Stimulated activated CD8-positive, alpha-beta memory T cell treated with anti-CD3 and anti-CD28 coated beads, Interleukin-12 subunit alpha, Interleukin-12 subunit beta, amount 100 ng/mL, for 24 hours (primary cell): ENCODE data around the gene CETN3.

Experiments
- DNase-seq: peaks from one replicate; pipeline ENCODE4 v3.0.0-alpha.2; 2020; ENCODE audit errors: extremely low read depth

The CETN3 gene

DNA sequence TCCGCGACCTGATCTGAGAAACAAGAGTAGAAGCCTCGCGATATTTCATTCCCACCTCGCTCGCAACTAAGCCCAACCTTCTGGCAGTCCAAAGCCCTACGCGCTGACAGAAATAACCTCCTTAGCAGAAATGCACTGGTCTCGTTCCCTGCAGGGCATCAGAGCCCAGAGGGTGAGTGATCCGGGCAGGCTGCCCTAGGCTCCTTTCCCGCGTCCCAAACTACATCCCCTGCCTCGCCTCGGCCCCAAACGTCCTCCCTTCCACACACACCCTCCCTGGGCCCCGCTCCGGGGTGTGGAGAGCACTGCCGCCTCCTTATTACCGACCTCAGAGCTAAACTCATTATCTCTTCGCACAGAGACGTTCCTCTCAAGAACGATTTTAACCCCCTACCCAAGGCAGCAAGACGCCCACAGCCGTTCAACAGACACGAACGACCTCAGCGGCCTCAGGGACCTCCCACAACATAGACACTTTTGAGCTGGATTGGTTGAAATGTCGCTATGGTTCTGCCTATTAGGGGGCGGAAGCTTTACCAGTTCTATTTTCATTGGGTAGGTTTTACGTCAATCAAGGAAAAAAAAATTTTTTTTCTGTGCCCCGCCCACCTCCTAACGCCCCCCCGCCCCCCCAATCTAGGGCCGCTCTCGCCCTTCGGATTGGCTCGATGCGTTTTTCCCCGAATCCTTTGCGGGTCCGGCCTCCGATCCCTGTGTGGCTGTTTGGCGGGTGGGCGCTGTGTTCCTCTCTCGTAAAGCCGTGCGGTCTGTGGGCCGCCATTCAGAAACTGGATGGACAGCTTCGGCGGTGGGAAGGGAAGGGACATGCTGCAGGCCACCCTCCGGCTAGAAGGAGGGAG is at the start of gene CETN3:
Gene CETN3, minus strand, starts transcription at position 439 of the 860 bp plus-strand sequence. Its CDS starts 95 bp downstream, at position 344.
- DNase-seq: peak; percentile 75

GRCh38 chr5:90446961-90447360 is 37.4 kb upstream of the CETN3 start:
- DNase-seq: no peak

DNA sequence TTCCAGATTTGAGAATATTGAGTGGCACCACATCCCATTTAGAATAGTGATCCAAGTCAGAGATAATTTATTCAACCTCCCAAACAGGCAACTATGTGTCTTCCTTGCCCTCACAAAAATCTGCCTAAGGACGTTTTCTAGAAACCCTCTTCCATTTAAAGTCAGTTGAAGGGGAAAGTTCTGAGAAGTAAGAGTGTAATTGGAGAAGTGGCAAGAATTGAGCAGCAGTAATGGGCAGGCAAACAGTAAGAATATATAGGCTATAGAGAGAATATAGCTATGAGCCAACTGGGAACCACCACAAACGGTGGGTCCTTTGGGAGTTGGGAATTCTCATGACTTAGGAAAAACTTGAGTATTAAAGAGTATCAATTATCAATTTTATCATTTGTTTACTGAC is 31.1 kb upstream of the CETN3 start:
- no peak for DNase-seq

DNA sequence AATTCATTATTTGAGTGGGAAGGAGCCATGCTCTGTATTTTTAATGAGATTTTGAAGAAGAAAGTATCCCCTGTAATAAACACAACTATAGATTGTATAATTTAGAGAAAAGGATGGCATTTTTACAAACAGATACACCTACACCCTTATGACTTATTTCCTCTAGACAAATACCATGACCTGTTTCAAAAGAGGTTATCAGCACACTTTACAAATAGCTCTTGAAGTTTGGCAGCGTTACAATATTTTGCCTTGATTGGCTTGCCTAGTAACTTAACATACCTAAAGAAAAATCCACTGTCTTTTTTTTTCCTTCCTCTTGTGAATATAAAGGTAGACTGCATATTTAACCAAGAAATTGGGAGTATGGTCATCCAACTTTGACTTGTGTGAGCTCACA is 28.5 kb upstream of the CETN3 start:
- no peak for DNase-seq

- no peak for DNase-seq
Measured at GRCh38 chr5:90437663-90438062, 28.1 kb upstream of the CETN3 start.

- no peak for DNase-seq
Measured at GRCh38 chr5:90434116-90434714, 24.7 kb upstream of the CETN3 start.

GRCh38 chr5:90424245-90424644 is 14.7 kb upstream of the CETN3 start:
- DNase-seq: no peak

DNA sequence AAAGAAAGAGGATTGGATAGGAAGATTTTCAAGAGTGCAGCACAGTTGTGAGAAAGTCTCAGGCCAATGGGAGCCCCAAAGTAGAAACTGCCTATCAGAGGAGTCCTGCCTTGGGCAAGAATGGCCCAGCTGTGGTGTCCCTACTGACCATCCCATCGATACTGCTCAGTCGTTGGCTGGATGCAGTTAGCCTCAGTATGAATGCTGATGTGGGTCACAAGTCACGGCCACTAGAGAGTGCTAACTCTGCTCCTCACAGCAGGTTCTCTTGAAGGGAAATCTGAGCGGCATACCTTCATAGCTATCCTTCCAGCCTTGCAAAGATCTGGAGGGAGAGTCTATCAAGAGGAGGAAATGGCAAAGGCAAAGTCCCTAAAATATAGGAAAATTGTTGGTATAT is 11.6 kb upstream of the CETN3 start:
- DNase-seq: no peak

GRCh38 chr5:90418214-90418613 is 8.7 kb upstream of the CETN3 start:
- DNase-seq: no peak

DNA sequence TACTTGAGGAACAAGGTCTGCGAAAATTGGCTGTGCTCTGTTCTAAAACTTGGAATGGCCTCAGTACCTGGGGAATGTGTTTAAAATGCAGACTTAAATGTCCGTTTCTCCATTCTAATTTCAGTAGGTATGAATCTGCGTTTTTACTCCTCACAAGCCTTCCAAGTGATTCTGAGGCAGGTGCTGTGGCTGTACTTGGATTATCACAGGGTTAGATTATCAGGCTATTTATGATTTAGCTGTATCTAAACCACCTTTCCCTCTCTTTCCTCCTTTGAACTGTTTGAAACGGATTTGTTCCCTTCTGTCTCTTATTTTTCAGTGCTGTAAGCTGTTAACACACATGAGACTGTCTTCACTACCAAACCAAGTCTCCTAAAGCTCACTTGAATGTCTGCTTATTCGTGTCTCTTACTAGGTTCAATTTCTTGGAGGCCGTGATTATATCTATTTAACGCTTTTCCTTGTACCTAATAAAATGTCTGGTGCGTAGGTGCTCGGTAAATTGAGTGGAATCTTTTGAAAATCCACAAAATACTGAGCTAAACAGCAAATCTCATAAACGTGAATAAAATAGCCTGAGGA is 714 bp upstream of the CETN3 start:
- no peak for DNase-seq

DNA sequence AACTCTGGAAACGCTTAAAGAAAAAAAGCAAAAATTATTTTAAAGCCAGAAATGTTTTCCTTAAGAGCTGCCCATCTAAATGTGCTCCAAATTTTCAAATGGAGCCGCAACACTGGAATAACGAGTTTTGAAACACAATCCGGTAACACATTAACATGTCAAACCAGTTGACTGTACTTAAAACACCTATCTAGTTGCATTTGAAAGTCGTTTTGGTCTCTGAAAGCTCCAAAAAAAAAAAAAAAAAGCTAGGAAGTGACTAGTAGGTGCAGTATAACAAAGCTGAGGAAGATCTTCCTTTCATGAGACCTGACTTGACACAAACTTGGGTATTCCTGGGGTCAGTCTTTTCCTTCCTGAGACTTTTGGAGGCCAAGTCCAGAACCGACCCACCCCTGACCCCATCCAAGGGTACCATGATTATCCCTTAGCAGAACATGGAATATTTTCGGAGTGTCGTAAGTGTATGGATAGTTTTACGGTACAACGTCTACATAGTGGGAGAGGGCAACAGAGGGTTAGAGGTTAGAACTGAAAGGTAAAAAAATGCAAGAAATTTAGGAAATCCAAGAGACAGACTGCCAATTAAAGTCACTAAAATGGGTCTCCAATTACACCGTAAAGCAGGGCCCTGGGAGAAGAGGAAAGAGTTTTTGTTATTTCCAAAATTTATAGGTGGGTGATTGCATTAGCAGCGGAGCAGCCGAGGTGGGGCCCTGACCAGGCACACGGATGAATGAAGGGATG is 812 bp downstream of the CETN3 start:
- no peak for DNase-seq

DNA sequence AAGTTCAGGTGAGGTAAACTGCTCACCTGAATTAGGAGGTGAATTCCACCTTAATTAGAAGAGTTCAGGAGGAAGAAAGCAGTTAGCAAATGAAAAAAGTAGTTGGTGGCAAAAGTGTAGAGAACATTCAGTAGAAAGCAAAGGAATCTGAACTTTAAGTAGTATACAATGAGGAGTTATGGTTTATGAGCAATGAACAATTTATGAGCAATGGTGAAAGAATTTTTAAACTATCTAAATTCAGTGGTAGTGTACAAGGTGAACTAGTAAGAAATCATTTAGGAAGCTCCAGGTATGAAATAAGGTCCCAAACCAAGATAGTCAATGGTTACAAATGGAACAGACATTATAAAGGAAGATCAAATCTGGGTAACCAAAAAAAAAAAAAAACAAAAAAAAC is 3.1 kb downstream of the CETN3 start:
- no peak for DNase-seq

DNA sequence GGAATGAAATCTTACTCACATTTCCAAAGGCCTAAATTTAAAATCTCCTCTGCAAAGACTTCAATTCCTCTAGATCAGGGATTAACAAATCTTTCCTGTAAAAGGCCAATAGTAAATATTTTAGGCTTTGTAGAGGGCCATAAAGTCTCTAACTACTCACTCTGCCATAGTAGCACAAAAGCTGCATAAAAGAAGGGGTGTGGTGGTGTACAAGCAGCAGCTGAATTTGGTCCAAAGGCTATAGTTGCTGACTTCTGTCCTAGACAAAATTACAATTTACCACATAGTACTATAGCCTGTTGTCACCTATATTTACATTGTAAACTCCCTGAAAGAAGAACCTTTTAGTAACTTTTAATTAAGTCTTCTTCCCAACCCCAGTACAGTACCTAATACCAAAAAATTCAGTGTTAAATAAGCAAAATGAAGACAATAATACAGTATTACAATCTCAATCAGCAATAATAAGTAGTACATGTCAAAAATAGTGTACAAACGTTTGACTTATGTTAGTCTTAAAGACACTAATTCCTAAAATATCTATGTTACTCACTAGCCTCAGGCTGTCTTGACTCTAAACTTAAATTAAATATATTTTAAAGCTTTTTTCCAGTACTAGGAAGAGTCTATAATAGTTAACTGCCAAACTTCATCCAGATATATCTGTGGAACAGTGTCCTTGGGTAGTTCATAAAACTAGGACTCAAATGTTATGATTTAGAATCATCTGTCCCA is 6.9 kb downstream of the CETN3 start:
- DNase-seq: no peak

DNA sequence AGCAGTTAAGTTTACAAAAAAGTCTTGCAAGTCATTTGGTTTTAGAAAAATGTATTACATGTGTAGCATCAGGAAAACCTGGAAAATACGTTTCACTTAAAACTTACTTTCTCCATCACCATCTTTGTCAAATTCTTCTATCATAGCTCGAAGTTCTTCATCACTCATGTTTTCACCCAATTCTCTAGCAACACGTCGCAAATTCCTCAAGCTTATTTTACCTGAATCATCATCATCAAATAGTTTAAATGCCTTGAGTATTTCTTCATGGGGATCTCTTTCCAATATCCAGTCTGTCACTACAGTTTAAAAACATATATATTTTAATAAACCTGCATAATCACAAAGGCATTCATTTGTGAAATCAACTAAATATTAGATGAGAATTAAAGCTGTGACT is 10.3 kb downstream of the CETN3 start:
- DNase-seq: no peak

GRCh38 chr5:90398726-90399125 is 10.8 kb downstream of the CETN3 start:
- DNase-seq: no peak

DNA sequence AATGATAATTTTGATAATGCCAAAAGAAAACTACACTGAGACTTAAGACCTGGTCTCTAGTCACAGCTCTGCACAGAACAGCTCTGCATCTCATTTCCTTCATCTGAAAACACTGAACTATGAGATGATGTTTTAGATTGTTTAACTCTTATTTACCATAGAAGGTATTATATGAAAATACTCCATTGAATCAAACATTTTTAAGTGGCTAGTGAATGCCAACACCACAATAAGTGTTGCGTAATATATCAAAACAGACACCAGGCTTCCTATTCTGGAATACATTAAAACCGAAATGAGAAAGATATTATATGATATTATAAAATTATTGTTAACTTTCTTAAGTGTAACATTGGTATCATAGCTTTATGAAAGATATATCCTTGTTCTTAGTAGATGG is 14.6 kb downstream of the CETN3 start:
- no peak for DNase-seq

- no peak for DNase-seq
Measured at GRCh38 chr5:90390928-90391327, 18.6 kb downstream of the CETN3 start.

GRCh38 chr5:90390326-90390725 is 19.2 kb downstream of the CETN3 start:
- DNase-seq: no peak

DNA sequence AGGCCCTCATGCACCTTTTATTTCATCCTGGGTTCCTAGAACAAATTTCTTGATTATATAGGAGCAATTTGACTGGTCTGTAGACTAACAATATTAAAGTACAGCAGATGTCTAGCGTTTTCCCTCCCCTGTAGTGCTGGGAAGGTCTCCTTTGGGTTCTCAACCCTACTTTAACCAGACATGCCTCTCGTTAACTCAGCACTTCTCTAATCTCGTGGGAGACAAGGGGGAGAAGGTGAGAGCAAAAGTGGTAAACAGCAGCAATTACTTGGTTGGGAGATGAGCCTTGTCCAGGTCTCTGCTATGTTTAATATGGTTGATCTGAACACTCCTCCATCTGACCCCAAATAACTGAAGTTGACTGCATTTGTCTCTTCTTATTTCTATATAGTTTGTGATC is 22.0 kb downstream of the CETN3 start:
- no peak for DNase-seq

DNA sequence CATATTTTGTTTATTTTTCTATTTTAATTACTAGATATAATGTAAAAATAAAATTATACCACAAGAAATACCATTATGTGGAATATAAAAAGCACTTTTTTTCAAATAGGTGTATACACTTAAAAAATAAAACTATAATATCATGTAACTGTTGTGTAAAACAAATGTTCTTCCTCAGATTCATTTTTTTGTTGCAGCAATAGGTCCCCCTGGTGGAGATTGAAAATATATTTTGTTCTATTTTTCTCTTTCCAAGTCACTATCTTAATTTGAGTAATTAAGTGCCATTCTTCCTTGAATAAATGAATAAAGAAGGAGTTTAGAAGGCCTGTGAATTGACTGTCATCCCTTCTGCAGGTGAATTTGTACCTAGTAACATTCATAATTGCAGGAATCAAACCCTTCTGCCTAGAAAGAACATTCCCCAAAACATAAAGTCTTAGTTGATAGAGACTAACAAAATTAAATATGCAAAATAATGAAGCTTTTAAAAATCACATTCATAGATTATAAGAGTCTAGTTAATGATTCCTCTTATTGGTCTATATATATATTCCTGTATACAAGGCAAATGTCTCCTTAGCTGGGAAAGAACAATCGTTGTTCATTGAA is 23.4 kb downstream of the CETN3 start:
- no peak for DNase-seq

DNA sequence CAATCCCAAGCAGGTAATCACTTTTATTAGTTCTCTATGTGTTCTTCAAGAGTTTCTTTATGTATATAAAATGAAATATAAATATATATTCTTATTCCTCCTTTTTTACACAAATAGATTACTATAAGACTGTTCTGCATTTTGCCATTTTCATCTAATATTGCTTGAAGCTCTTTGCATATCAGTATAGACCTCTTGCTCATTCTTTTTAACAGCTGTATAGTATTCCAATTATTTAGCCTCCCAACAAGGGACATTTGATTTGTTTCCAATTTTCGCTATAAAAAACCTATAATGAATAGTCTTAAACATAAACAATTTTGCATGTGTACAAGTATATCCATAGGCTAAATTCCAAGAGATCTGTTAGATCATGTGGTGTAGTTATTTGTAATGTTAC is 25.2 kb downstream of the CETN3 start:
- DNase-seq: no peak
